PC-3 (cell line): ENCODE measurements around the gene CPA3.

Source experiments
- EZH2phosphoT487 ChIP-seq: fragments of 300-600 bp; sonication (generic); IDR thresholded peaks from 2 replicates; pipeline ENCODE4 v1.6.1; 2018; ENCODE audit warnings: mild to moderate bottlenecking, antibody characterized with exemption, low read length, borderline replicate concordance
- TF ChIP-seq, protein P1 (sequence below): fragments of 300-600 bp; sonication (generic); conservative IDR thresholded peaks from 2 replicates; pipeline ENCODE4 v1.5.1; 2017; ENCODE audit warnings: antibody characterized with exemption, low read depth, mild to moderate bottlenecking, low read length

DNA sequence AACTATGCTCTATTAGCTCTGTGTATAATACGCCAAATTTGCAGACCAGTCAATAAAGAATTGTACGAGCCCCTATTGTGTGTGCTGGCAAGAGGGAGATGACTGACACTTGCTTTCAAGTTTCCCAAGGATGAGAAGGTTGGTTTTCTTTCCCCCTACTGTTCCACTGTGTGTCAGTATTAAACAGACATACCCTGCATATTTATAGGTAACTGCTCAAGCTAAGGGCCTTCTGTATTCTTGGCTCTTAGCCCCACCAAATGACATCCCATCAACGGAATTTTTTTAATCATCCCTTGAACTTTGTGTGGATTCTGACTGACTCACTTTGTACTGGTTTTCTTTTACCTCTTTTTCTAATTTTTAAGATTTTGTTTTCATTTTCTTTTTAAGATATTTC lies 65.7 kb downstream of the CPA3 start:
- no peak for TF ChIP-seq EZH2phosphoT487
- TF ChIP-seq, protein P1, sequence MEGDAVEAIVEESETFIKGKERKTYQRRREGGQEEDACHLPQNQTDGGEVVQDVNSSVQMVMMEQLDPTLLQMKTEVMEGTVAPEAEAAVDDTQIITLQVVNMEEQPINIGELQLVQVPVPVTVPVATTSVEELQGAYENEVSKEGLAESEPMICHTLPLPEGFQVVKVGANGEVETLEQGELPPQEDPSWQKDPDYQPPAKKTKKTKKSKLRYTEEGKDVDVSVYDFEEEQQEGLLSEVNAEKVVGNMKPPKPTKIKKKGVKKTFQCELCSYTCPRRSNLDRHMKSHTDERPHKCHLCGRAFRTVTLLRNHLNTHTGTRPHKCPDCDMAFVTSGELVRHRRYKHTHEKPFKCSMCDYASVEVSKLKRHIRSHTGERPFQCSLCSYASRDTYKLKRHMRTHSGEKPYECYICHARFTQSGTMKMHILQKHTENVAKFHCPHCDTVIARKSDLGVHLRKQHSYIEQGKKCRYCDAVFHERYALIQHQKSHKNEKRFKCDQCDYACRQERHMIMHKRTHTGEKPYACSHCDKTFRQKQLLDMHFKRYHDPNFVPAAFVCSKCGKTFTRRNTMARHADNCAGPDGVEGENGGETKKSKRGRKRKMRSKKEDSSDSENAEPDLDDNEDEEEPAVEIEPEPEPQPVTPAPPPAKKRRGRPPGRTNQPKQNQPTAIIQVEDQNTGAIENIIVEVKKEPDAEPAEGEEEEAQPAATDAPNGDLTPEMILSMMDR, result no peak
